Kidney (tissue), 14 donors: ENCODE measurements around the gene RPS6KB2. TPM values are rescaled to one million over a fixed set of nuclear protein-coding genes. Genes with fewer than 3 reads are reported as not detected.

Experiments
- DNase-seq, 5 donors: peaks; one replicate each; pipeline ENCODE4 v3.0.0-alpha.2; 2013 to 2020
- FAIRE-seq: peaks from 2 replicates; lab custom pipeline; 2012; peaks lifted over from hg19 to GRCh38; lab: Jason Lieb, UNC
- H3K27ac ChIP-seq, 2 donors: one replicate each; pipeline ENCODE4 v1.7.0; 2013; ENCODE audit warnings: low read depth in 2 of 2, low read length in 2 of 2, inconsistent platforms in 1 of 2
- H3K27me3 ChIP-seq: one replicate; pipeline ENCODE4 v1.7.1; 2013; ENCODE audit warnings: low read length, inconsistent platforms; ENCODE audit not compliant: control insufficient read depth, insufficient read depth
- H3K36me3 ChIP-seq, 3 donors: one replicate each; pipeline versions ENCODE4 v1.7.0 to v1.7.1; 2013; ENCODE audit warnings: low read length in 3 of 3, control low read depth in 1 of 3, inconsistent platforms in 1 of 3; ENCODE audit not compliant: insufficient read depth in 3 of 3, control insufficient read depth in 2 of 3
- H3K4me1 ChIP-seq, 3 donors: one replicate each; pipeline versions ENCODE4 v1.7.0 to v1.7.1; 2013; ENCODE audit warnings: low read length in 3 of 3, inconsistent platforms in 1 of 3, low read depth in 1 of 3; ENCODE audit not compliant: control insufficient read depth in 2 of 3, insufficient read depth in 2 of 3
- H3K4me3 ChIP-seq, 3 donors: one replicate each; pipeline versions ENCODE4 v1.7.0 to v1.8.1; 2013; ENCODE audit warnings: low read length in 3 of 3, control low read depth in 1 of 3, inconsistent platforms in 1 of 3
- H3K9ac ChIP-seq, 3 donors: one replicate each; pipeline versions ENCODE4 v1.7.0 to v1.7.1; 2013; ENCODE audit warnings: low read length in 3 of 3, control low read depth in 1 of 3, inconsistent platforms in 1 of 3
- H3K9me3 ChIP-seq, 3 donors: one replicate each; pipeline versions ENCODE4 v1.7.0 to v1.7.1; 2013; ENCODE audit warnings: low read length in 3 of 3, control low read depth in 1 of 3, inconsistent platforms in 1 of 3; ENCODE audit not compliant: control insufficient read depth in 2 of 3, insufficient read depth in 1 of 3
- intact Hi-C: fragments of 100-400 bp; cut with DNase I; formaldehyde crosslinking; loops from one replicate; pipeline ENCODE4 v1.11.1; 2022
- polyA plus RNA-seq: library from polyadenylated mRNA; stranded (reverse); fragments of 350-450 nt; fragmentation: Illumina TruSeq; extraction: RNeasy Lipid Tissue Mini Kit (QIAGEN cat#74804); gene quantifications from one replicate; pipeline ENCODE4 v1.2.3, GENCODE V29; 2014; ENCODE audit warnings: low read depth, low replicate concordance; ENCODE audit not compliant: insufficient read depth
- total RNA-seq: library from RNA; stranded (reverse); fragmentation: NEBNext Ultra II Directional; extraction: Animal tissue kit (Norgen Biotek cat#: 25700); gene quantifications from one replicate; pipeline ENCODE4 v1.2.1, GENCODE V29; 2021
- TF ChIP-seq, protein P1 (sequence below): IDR thresholded peaks from 3 replicates; pipeline ENCODE4 v1.5.1; 2012; ENCODE audit warnings: mild to moderate bottlenecking, moderate library complexity, borderline replicate concordance; ENCODE audit not compliant: insufficient read depth; ENCODE audit errors: extremely low read depth
- donor health status: control.
- donor health status: control.
- donor health status: control.
- donor health status: control.
- donor health status: control.
- donor health status: DM: yes; HTN: yes; CAD: no.
- donor health status: Normal renal cell carcinoma (clear cell type).

RPS6KB2 gene
- total and polyA plus RNA-seq, 2 donors from 2014 or later = 41.3 to 45.4 TPM

- peak in 1 of 5 donors; percentile 41 for DNase-seq
- H3K4me3 ChIP-seq = no peak overlapping the region
- H3K36me3 ChIP-seq = no peaks in the 10 kb centered on the region
- no peaks in the 10 kb centered on the region for H3K9me3 ChIP-seq
- TF ChIP-seq, protein P1, sequence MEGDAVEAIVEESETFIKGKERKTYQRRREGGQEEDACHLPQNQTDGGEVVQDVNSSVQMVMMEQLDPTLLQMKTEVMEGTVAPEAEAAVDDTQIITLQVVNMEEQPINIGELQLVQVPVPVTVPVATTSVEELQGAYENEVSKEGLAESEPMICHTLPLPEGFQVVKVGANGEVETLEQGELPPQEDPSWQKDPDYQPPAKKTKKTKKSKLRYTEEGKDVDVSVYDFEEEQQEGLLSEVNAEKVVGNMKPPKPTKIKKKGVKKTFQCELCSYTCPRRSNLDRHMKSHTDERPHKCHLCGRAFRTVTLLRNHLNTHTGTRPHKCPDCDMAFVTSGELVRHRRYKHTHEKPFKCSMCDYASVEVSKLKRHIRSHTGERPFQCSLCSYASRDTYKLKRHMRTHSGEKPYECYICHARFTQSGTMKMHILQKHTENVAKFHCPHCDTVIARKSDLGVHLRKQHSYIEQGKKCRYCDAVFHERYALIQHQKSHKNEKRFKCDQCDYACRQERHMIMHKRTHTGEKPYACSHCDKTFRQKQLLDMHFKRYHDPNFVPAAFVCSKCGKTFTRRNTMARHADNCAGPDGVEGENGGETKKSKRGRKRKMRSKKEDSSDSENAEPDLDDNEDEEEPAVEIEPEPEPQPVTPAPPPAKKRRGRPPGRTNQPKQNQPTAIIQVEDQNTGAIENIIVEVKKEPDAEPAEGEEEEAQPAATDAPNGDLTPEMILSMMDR = no peak
- no peak for FAIRE-seq
- H3K9ac ChIP-seq = no peak overlapping the region
- peaks cover 0 to 12% (median 3%) of the 10 kb centered on the region in 3 donors for H3K4me1 ChIP-seq
- H3K27me3 ChIP-seq = no peaks in the 10 kb centered on the region
- no peak overlapping the region for H3K27ac ChIP-seq
- intact Hi-C loops = no loop called here
Measured at GRCh38 chr11:67445515-67445914, 17.2 kb downstream of the RPS6KB2 start.

GRCh38 chr11:67448220-67448609, 19.9 kb downstream of the RPS6KB2 start:
- Histone ChIP-seq H3K9me3 (no peaks in the 10 kb centered on the region), H3K36me3 (no peaks in the 10 kb centered on the region), H3K4me3 (no peak overlapping the region), H3K9ac (no peak overlapping the region), H3K27me3 (no peaks in the 10 kb centered on the region), H3K27ac (no peak overlapping the region), H3K4me1 (peaks cover 0 to 4% (median 3%) of the 10 kb centered on the region in 3 donors)
- TF ChIP-seq, protein P1 = no peak
- peak in 1 of 5 donors; percentile 48 for DNase-seq
- intact Hi-C loops = no loop called here
- FAIRE-seq = no peak

DNA sequence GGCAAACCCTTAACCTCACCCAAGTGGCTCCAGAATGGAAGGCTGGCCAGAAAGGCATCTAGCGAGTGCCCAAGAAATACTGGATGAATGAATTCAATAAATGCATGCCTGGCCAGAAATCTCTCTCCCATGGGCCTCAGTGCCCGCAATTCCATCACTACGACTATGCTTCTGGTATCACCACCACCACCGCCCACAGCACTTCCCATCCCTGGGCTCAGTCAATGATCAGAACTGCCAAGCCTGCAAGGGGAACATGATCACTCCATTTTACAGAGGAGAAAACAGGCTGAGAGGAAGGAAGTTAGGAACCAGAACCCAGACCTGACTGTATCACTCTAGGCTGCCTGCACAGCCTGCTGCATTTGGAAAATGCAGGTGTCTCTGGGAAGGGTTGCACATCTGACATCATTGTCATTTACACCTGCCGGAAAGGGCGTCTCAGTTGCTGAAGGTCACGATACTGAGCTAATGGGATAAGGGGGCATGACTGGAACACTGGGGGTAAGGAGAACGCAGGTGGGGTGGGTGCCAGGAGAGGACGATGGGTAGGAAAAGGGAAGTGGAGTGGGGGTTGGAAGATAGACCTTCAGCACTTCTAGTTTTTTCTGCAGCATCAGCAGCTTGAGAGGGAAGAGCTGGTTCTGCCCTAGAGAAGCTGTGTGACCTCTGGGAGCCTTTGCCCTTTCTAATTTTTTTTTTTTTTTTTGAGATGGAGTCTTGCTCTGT, 21.0 kb downstream of the RPS6KB2 start:
- DNase-seq (no peak), FAIRE-seq (no peak)
- TF ChIP-seq, protein P1 = no peak
- H3K27ac ChIP-seq = no peak overlapping the region
- no peak overlapping the region for H3K9ac ChIP-seq
- no peaks in the 10 kb centered on the region for H3K27me3 ChIP-seq
- H3K36me3 ChIP-seq = no peaks in the 10 kb centered on the region
- H3K4me1 ChIP-seq = peaks cover 0 to 4% (median 3%) of the 10 kb centered on the region in 3 donors
- intact Hi-C loops = no loop called here
- H3K4me3 ChIP-seq = no peak overlapping the region
- H3K9me3 ChIP-seq = no peaks in the 10 kb centered on the region
